Astrocyte (in vitro differentiated cells and primary cell): Measurements from ENCODE around the gene SPR.

Experiments
- EZH2 ChIP-seq: IDR thresholded peaks from 2 replicates; pipeline ENCODE4 v1.6.1; 2012; ENCODE audit warnings: mild to moderate bottlenecking, low read length, inconsistent platforms; ENCODE audit not compliant: insufficient read depth
- TF ChIP-seq, protein P1 (sequence below): IDR thresholded peaks from 2 replicates; pipeline ENCODE4 v1.5.1; 2011; ENCODE audit warnings: low read depth, mild to moderate bottlenecking, inconsistent platforms, low read length, moderate library complexity; ENCODE audit not compliant: insufficient read depth

DNA sequence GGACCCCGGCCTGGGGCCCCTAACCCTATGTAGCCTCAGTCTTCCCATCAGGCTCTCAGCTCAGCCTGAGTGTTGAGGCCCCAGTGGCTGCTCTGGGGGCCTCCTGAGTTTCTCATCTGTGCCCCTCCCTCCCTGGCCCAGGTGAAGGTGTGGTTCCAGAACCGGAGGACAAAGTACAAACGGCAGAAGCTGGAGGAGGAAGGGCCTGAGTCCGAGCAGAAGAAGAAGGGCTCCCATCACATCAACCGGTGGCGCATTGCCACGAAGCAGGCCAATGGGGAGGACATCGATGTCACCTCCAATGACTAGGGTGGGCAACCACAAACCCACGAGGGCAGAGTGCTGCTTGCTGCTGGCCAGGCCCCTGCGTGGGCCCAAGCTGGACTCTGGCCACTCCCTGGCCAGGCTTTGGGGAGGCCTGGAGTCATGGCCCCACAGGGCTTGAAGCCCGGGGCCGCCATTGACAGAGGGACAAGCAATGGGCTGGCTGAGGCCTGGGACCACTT lies 46.5 kb downstream of the SPR start:
- TF ChIP-seq EZH2 = no peak
- TF ChIP-seq, protein P1, sequence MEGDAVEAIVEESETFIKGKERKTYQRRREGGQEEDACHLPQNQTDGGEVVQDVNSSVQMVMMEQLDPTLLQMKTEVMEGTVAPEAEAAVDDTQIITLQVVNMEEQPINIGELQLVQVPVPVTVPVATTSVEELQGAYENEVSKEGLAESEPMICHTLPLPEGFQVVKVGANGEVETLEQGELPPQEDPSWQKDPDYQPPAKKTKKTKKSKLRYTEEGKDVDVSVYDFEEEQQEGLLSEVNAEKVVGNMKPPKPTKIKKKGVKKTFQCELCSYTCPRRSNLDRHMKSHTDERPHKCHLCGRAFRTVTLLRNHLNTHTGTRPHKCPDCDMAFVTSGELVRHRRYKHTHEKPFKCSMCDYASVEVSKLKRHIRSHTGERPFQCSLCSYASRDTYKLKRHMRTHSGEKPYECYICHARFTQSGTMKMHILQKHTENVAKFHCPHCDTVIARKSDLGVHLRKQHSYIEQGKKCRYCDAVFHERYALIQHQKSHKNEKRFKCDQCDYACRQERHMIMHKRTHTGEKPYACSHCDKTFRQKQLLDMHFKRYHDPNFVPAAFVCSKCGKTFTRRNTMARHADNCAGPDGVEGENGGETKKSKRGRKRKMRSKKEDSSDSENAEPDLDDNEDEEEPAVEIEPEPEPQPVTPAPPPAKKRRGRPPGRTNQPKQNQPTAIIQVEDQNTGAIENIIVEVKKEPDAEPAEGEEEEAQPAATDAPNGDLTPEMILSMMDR = no peak
